Kidney (tissue), 14 donors: ENCODE measurements around the gene RNF14. TPM values are rescaled to one million over a fixed set of nuclear protein-coding genes. Genes with fewer than 3 reads are reported as not detected.

ENCODE experiments used
- DNase-seq, 5 donors: peaks; one replicate each; pipeline ENCODE4 v3.0.0-alpha.2; 2013 to 2020
- FAIRE-seq: peaks from 2 replicates; lab custom pipeline; 2012; peaks lifted over from hg19 to GRCh38; lab: Jason Lieb, UNC
- H3K27ac ChIP-seq, 2 donors: one replicate each; pipeline ENCODE4 v1.7.0; 2013; ENCODE audit warnings: low read depth in 2 of 2, low read length in 2 of 2, inconsistent platforms in 1 of 2
- H3K27me3 ChIP-seq: one replicate; pipeline ENCODE4 v1.7.1; 2013; ENCODE audit warnings: low read length, inconsistent platforms; ENCODE audit not compliant: control insufficient read depth, insufficient read depth
- H3K36me3 ChIP-seq, 3 donors: one replicate each; pipeline versions ENCODE4 v1.7.0 to v1.7.1; 2013; ENCODE audit warnings: low read length in 3 of 3, control low read depth in 1 of 3, inconsistent platforms in 1 of 3; ENCODE audit not compliant: insufficient read depth in 3 of 3, control insufficient read depth in 2 of 3
- H3K4me1 ChIP-seq, 3 donors: one replicate each; pipeline versions ENCODE4 v1.7.0 to v1.7.1; 2013; ENCODE audit warnings: low read length in 3 of 3, inconsistent platforms in 1 of 3, low read depth in 1 of 3; ENCODE audit not compliant: control insufficient read depth in 2 of 3, insufficient read depth in 2 of 3
- H3K4me3 ChIP-seq, 3 donors: one replicate each; pipeline versions ENCODE4 v1.7.0 to v1.8.1; 2013; ENCODE audit warnings: low read length in 3 of 3, control low read depth in 1 of 3, inconsistent platforms in 1 of 3
- H3K9ac ChIP-seq, 3 donors: one replicate each; pipeline versions ENCODE4 v1.7.0 to v1.7.1; 2013; ENCODE audit warnings: low read length in 3 of 3, control low read depth in 1 of 3, inconsistent platforms in 1 of 3
- H3K9me3 ChIP-seq, 3 donors: one replicate each; pipeline versions ENCODE4 v1.7.0 to v1.7.1; 2013; ENCODE audit warnings: low read length in 3 of 3, control low read depth in 1 of 3, inconsistent platforms in 1 of 3; ENCODE audit not compliant: control insufficient read depth in 2 of 3, insufficient read depth in 1 of 3
- intact Hi-C: fragments of 100-400 bp; cut with DNase I; formaldehyde crosslinking; loops from one replicate; pipeline ENCODE4 v1.11.1; 2022
- polyA plus RNA-seq: library from polyadenylated mRNA; stranded (reverse); fragments of 350-450 nt; fragmentation: Illumina TruSeq; extraction: RNeasy Lipid Tissue Mini Kit (QIAGEN cat#74804); gene quantifications from one replicate; pipeline ENCODE4 v1.2.3, GENCODE V29; 2014; ENCODE audit warnings: low read depth, low replicate concordance; ENCODE audit not compliant: insufficient read depth
- total RNA-seq: library from RNA; stranded (reverse); fragmentation: NEBNext Ultra II Directional; extraction: Animal tissue kit (Norgen Biotek cat#: 25700); gene quantifications from one replicate; pipeline ENCODE4 v1.2.1, GENCODE V29; 2021
- TF ChIP-seq, protein P1 (sequence below): IDR thresholded peaks from 3 replicates; pipeline ENCODE4 v1.5.1; 2012; ENCODE audit warnings: mild to moderate bottlenecking, moderate library complexity, borderline replicate concordance; ENCODE audit not compliant: insufficient read depth; ENCODE audit errors: extremely low read depth
- donor health status: control.
- donor health status: control.
- donor health status: control.
- donor health status: control.
- donor health status: control.
- donor health status: DM: yes; HTN: yes; CAD: no.
- donor health status: Normal renal cell carcinoma (clear cell type).

Gene RNF14
- total and polyA plus RNA-seq, 2 donors from 2014 or later, result 53.5 to 69.3 TPM

DNA sequence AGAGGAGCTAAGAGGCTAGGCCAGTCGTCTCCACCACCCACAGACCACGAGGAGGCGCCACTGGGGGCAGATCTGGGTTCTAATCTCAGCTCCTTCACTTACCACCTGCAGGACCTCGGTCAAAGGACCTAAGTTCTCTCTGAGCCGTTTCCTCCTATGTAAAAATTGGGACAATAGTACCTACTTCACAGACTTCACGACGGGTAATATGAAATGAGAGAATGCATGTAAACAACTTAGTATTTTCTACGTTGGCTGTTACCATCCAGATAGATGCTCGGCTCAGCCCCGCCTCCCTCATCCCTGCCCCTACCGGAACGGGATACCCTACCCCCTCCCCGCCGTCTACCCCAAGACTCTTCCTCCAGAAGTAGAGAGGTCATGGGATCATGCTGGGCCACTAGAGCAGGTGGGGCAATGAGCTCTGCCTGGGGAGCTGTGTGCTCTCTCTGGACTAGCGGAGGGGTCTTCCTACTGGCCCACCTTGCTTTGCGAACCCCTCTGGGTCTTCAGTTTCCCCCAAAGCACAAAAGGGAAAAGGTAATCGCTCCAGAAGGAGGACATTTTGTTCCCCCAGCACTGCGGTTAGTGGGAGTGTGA is 43.4 kb downstream of the RNF14 start:
- DNase-seq (peak; percentile 30 to 78 (median 51)), FAIRE-seq (no peak)
- Histone ChIP-seq H3K9me3 (no peaks in the 10 kb centered on the region), H3K36me3 (peaks cover 0 to 7% (median 5%) of the 10 kb centered on the region in 3 donors), H3K4me3 (peak overlapping the region; percentile 47 to 94 (median 88)), H3K4me1 (peaks cover 0 to 28% (median 20%) of the 10 kb centered on the region in 3 donors), H3K27me3 (no peaks in the 10 kb centered on the region), H3K27ac (peak overlapping the region; percentile 85 to 89), H3K9ac (peak overlapping the region; percentile 54 to 94 (median 82))
- TF ChIP-seq, protein P1, sequence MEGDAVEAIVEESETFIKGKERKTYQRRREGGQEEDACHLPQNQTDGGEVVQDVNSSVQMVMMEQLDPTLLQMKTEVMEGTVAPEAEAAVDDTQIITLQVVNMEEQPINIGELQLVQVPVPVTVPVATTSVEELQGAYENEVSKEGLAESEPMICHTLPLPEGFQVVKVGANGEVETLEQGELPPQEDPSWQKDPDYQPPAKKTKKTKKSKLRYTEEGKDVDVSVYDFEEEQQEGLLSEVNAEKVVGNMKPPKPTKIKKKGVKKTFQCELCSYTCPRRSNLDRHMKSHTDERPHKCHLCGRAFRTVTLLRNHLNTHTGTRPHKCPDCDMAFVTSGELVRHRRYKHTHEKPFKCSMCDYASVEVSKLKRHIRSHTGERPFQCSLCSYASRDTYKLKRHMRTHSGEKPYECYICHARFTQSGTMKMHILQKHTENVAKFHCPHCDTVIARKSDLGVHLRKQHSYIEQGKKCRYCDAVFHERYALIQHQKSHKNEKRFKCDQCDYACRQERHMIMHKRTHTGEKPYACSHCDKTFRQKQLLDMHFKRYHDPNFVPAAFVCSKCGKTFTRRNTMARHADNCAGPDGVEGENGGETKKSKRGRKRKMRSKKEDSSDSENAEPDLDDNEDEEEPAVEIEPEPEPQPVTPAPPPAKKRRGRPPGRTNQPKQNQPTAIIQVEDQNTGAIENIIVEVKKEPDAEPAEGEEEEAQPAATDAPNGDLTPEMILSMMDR, result peak; percentile 30
- intact Hi-C loops, result no loop called here

DNA sequence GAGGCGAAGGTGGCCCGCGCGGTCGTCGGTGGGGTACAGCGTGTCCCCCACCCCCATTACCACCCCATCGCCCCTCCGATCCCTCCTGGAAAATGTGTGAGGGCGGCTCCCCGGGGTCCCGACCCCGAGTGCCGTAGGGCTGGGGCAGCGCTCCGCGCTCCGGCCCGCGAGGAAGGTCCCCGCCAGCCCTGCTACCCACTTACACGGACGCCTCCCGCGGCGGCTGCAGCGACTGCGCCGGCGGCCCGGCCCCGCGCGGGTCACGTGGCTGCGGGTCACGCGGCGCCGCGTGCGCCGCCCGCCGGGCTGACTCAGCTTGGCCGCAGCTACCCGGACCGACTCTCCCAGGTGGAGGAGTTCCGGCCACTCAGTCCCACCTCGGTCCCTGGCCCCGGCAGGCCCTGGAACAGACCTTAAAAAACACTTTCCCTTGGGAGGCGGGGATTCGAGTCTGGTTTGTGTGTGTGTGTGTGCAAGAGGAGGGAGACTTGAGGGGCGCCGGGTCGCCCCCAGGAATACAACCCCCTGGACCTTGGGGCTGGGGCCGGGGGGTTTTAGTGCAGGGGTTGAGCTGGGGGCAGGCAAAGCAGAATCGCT is 44.0 kb downstream of the RNF14 start, which contains the start of gene GNPDA1:
Gene GNPDA1, minus strand, starts transcription at position 236 of the 597 bp plus-strand sequence. CDS start 992 bp downstream, outside the sequence.
- intact Hi-C loops, result no loop called here

DNA sequence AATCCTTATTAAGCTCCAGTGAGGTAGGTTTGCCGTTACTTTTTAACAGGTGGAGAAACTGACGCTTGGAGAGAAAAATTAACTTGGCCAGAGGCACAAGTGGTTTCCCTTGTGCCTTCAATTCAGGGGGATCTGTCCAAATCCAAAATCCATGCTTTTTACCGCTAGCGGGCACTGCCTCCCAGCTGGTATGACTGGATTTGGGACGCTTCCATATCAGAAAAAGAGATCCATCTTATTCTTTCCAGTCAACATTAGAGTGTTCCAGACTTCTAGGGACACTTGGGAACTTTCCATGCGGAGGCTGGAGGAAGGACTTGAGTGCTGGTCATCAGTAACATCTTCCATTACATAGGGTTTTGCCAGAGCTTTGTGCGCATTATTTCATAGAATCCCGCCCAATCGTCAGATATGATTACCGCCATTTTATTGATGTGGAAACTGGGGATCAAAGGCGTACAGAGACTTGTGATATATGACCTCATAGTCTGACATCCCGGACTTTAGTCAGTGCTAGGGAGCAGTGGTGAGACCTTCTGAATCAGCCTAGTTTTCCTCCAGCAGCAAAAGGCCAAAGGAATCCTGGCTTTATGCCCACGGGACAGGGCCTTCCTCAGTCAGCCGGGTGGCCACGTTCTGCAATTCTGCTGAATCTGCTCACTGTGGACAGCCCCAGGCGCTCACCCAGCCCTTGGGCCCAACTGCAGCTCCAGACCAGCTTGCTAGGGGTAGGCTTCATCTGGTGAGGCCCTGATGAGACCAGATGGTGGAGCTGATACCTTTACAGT is 45.0 kb downstream of the RNF14 start:
- intact Hi-C loops, result no loop called here

More for the DNA sequence above, 44.0 kb downstream of the RNF14 start, which contains the start of gene GNPDA1:
- H3K27ac ChIP-seq, result peak within 1 kb of the TSS; percentile 89 to 95
- peak within 1 kb of the TSS; percentile 60 to 94 (median 88) for H3K4me3 ChIP-seq
- H3K9ac ChIP-seq, result peak within 1 kb of the TSS; percentile 54 to 96 (median 82)
- H3K4me1 ChIP-seq, result peaks cover 0 to 26% (median 20%) of the 10 kb centered on the region in 3 donors
- peaks cover 0 to 5% (median under 1%) of the 10 kb centered on the region in 3 donors for H3K36me3 ChIP-seq
- H3K27me3 ChIP-seq, result no peaks in the 10 kb centered on the region
- TF ChIP-seq, protein P1, result peak; percentile 2
- DNase-seq, result peak; percentile 76 to 94 (median 89)
- FAIRE-seq, result no peak
- H3K9me3 ChIP-seq, result no peaks in the 10 kb centered on the region

More for the DNA sequence above, 45.0 kb downstream of the RNF14 start:
- peak overlapping the region; percentile 89 to 95 for H3K27ac ChIP-seq
- H3K9me3 ChIP-seq, result no peaks in the 10 kb centered on the region
- H3K4me1 ChIP-seq, result peaks cover 0 to 25% (median 20%) of the 10 kb centered on the region in 3 donors
- TF ChIP-seq, protein P1, result no peak
- peak overlapping the region in 1 of 3 donors; percentile 96 for H3K9ac ChIP-seq
- H3K4me3 ChIP-seq, result peak overlapping the region in 1 of 3 donors; percentile 94
- H3K36me3 ChIP-seq, result peaks cover 0 to 2% (median 0%) of the 10 kb centered on the region in 3 donors
- no peak for FAIRE-seq
- DNase-seq, result peak in 2 of 5 donors; percentile 52 to 83
- no peaks in the 10 kb centered on the region for H3K27me3 ChIP-seq
